HEK293 (cell line): Measurements from ENCODE around the gene EPHA6.

Source experiments
- CTCF ChIP-seq: fragments of 450-650 bp; formaldehyde crosslinking; IDR thresholded peaks from 2 replicates; pipeline ENCODE4 v1.5.1; 2016; ENCODE audit warnings: missing biosample characterization, missing genetic modification characterization
- REST ChIP-seq: fragments of 450-650 bp; formaldehyde crosslinking; IDR thresholded peaks from 2 replicates; pipeline ENCODE4 v1.5.1; 2016; ENCODE audit warnings: missing biosample characterization, missing genetic modification characterization
- ZBTB8A ChIP-seq: fragments of 450-650 bp; formaldehyde crosslinking; IDR thresholded peaks from 2 replicates; pipeline ENCODE4 v1.5.1; 2016; ENCODE audit warnings: missing biosample characterization, missing genetic modification characterization
- ZNF274 ChIP-seq, 2 experiments: fragments of 200-500 bp in 1 of 2; fragments of 450-650 bp in 1 of 2; sonication (Bioruptor generic) in 1 of 2; formaldehyde crosslinking in 1 of 2; IDR thresholded peaks; 2 replicates each; pipeline versions ENCODE4 v1.5.1 to v1.6.1; 2014 to 2016; ENCODE audit warnings: borderline replicate concordance in 1 of 2, inconsistent platforms in 1 of 2, low read length in 1 of 2, missing biosample characterization in 1 of 2, missing genetic modification characterization in 1 of 2
- ZNF302 ChIP-seq: fragments of 450-650 bp; formaldehyde crosslinking; IDR thresholded peaks from 2 replicates; pipeline ENCODE4 v1.5.1; 2016; ENCODE audit warnings: missing biosample characterization, missing genetic modification characterization, low read depth
- ZNF580 ChIP-seq: fragments of 450-650 bp; formaldehyde crosslinking; IDR thresholded peaks from 2 replicates; pipeline ENCODE4 v1.5.1; 2016; ENCODE audit warnings: missing biosample characterization, missing genetic modification characterization

- TF ChIP-seq CTCF (no peak), ZNF302 (tag by site-specific recombination) (no peak), ZNF580 (tag by site-specific recombination) (no peak), REST (no peak), ZNF274 (IDR thresholded peaks at IDR 0.05; ENCODE audit: low read length) (no peak), ZNF274 (tag by site-specific recombination; IDR thresholded peaks at IDR 0.05; ENCODE audit: borderline replicate concordance) (no peak), ZBTB8A (tag by site-specific recombination) (no peak)
These were observed 884.3 kb downstream of the EPHA6 start for GRCh38 chr3:97698691-97699090.
